PC-9 (cell line): ENCODE measurements around the gene PPP4R3A. TPM values are rescaled to one million over a fixed set of nuclear protein-coding genes. Genes with fewer than 3 reads are reported as not detected.

Experiments
- BruUV-seq: library from RNA; stranded (reverse); fragments of 400-500 nt; replicated peaks from 2 replicates; lab custom pipeline; 2021; lab: Mats Ljungman, UMichigan
- CTCF ChIA-PET: fragments of 300-600 bp; sonication (Branson Sonifier 250); formaldehyde crosslinking; loops from one replicate; lab custom pipeline; 2022; ENCODE audit warnings: antibody characterized with exemption; lab: Charles Lee
- POLR2A ChIA-PET: fragments of 300-600 bp; sonication (Branson Sonifier 250); formaldehyde crosslinking; loops from one replicate; lab custom pipeline; 2022; ENCODE audit warnings: antibody characterized with exemption; ENCODE audit not compliant: unreplicated experiment; lab: Charles Lee
- DNase-seq, 2 experiments: peaks; one replicate each; pipeline versions ENCODE4 v3.0.0 to v3.0.0-alpha.2; 2015 to 2022; ENCODE audit warnings: mixed read lengths in 1 of 2
- H2AFZ ChIP-seq: fragments of 200-600 bp; sonication (generic); 2 replicates; pipeline ENCODE4 v1.8.1; 2017; ENCODE audit warnings: antibody characterized with exemption
- H3F3A ChIP-seq: fragments of 200-600 bp; sonication (generic); 2 replicates; pipeline ENCODE4 v1.8.1; 2017; ENCODE audit warnings: antibody characterized with exemption, mild to moderate bottlenecking, low read depth; ENCODE audit not compliant: insufficient read depth
- H3K27ac ChIP-seq: fragments of 200-600 bp; sonication (generic); 2 replicates; pipeline ENCODE4 v1.6.1; 2016; ENCODE audit warnings: mixed run types
- H3K27me3 ChIP-seq: fragments of 200-600 bp; sonication (generic); 2 replicates; pipeline ENCODE4 v1.6.1; 2016; ENCODE audit warnings: low read depth, mixed run types; ENCODE audit not compliant: insufficient read depth
- H3K36me3 ChIP-seq: fragments of 200-600 bp; sonication (generic); 2 replicates; pipeline ENCODE4 v1.6.1; 2016; ENCODE audit warnings: low read depth, mixed run types
- H3K4me1 ChIP-seq: fragments of 200-600 bp; sonication (generic); replicated peaks from 2 replicates; pipeline ENCODE4 v1.6.1; 2016; ENCODE audit warnings: mixed run types; ENCODE audit not compliant: insufficient read depth
- H3K4me2 ChIP-seq: fragments of 200-600 bp; sonication (generic); 2 replicates; pipeline ENCODE4 v1.6.1; 2017; ENCODE audit warnings: mixed run types
- H3K4me3 ChIP-seq: fragments of 200-600 bp; sonication (generic); 2 replicates; pipeline ENCODE4 v1.6.1; 2016; ENCODE audit warnings: mixed run types
- H3K79me2 ChIP-seq: fragments of 200-600 bp; sonication (generic); 2 replicates; pipeline ENCODE4 v1.6.1; 2017; ENCODE audit warnings: low read depth, mixed run types
- H3K9me2 ChIP-seq: fragments of 200-600 bp; sonication (generic); 2 replicates; pipeline ENCODE4 v1.8.1; 2017; ENCODE audit warnings: mild to moderate bottlenecking; ENCODE audit not compliant: insufficient read depth
- H3K9me3 ChIP-seq: fragments of 200-600 bp; sonication (generic); 2 replicates; pipeline ENCODE4 v1.8.1; 2016; ENCODE audit warnings: low read depth; ENCODE audit not compliant: insufficient read depth
- H4K20me1 ChIP-seq: fragments of 200-600 bp; sonication (generic); 2 replicates; pipeline ENCODE4 v1.8.1; 2017; ENCODE audit not compliant: insufficient read depth
- EZH2 ChIP-seq: fragments of 200-600 bp; sonication (generic); IDR thresholded peaks from 2 replicates; pipeline ENCODE4 v1.8.0; 2017; ENCODE audit warnings: antibody characterized with exemption, low read depth
- intact Hi-C: fragments of 100-400 bp; cut with micrococcal nuclease; formaldehyde crosslinking; loops from one replicate; pipeline ENCODE4 v1.10.0; 2022; ENCODE audit not compliant: unreplicated experiment
- total RNA-seq: library from RNA; stranded (reverse); gene quantifications from 2 replicates; pipeline ENCODE4 v1.2.3, GENCODE V29; 2021
- TF ChIP-seq, protein P1 (sequence below): fragments of 200-600 bp; sonication (generic); conservative IDR thresholded peaks from 2 replicates; pipeline ENCODE4 v1.6.1; 2017; ENCODE audit warnings: mixed run types, antibody characterized with exemption, mild to moderate bottlenecking, moderate library complexity

PPP4R3A gene
- total RNA-seq, 1 experiment from 2014 or later = 14.8 TPM

DNA sequence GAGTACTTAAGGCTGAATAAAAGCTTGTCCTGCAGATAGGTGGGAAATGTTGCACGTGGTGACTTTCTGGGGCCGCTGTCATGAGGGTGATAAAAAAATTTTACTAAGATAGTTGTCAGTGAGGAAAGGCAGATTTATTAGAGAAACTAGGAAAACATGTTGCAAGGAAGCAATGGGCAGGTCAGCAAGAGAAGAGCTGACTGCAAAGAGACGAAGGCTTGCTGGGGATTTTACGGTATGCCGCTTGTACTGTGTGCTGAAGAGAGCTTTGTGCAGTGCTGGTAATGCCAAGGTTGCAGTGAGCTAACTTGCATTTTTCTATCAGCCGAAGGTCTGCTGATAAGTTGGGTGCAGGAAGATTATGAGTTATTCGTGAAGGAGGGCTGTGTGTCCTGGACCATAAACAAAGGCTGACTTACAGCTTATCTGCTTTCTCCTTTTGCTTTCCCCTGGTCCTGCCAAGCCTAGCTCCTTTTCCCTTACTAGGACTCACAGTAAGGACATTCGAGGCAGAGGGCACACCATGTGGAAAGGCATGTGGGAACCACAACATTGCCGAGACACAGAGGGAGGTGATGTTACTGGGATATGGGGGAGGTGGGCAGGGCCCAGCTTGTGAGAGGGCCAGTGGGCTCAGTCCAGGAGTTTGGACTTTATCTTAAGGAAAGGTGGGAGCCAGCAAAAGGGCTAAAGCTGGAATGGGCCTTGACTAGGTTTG, 85.1 kb downstream of the PPP4R3A start:
- Histone ChIP-seq H3K9me3 (no peaks in the 10 kb centered on the region), H3K79me2 (no peaks in the 10 kb centered on the region), H3K36me3 (no peaks in the 10 kb centered on the region), H2AFZ (no peak overlapping the region), H3K4me2 (no peak overlapping the region), H3K9me2 (no peaks in the 10 kb centered on the region), H3K27me3 (no peaks in the 10 kb centered on the region), H3K4me3 (no peak overlapping the region), H3K27ac (no peak overlapping the region), H4K20me1 (no peaks in the 10 kb centered on the region), H3K4me1 (no peaks in the 10 kb centered on the region), H3F3A (no peaks in the 10 kb centered on the region)
- CTCF ChIA-PET = no interaction called here
- no TSS peak for BruUV-seq
- intact Hi-C loops = no loop called here
- no peak for TF ChIP-seq EZH2
- TF ChIP-seq, protein P1, sequence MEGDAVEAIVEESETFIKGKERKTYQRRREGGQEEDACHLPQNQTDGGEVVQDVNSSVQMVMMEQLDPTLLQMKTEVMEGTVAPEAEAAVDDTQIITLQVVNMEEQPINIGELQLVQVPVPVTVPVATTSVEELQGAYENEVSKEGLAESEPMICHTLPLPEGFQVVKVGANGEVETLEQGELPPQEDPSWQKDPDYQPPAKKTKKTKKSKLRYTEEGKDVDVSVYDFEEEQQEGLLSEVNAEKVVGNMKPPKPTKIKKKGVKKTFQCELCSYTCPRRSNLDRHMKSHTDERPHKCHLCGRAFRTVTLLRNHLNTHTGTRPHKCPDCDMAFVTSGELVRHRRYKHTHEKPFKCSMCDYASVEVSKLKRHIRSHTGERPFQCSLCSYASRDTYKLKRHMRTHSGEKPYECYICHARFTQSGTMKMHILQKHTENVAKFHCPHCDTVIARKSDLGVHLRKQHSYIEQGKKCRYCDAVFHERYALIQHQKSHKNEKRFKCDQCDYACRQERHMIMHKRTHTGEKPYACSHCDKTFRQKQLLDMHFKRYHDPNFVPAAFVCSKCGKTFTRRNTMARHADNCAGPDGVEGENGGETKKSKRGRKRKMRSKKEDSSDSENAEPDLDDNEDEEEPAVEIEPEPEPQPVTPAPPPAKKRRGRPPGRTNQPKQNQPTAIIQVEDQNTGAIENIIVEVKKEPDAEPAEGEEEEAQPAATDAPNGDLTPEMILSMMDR = no peak
- POLR2A ChIA-PET = no interaction called here
- no peak for DNase-seq

DNA sequence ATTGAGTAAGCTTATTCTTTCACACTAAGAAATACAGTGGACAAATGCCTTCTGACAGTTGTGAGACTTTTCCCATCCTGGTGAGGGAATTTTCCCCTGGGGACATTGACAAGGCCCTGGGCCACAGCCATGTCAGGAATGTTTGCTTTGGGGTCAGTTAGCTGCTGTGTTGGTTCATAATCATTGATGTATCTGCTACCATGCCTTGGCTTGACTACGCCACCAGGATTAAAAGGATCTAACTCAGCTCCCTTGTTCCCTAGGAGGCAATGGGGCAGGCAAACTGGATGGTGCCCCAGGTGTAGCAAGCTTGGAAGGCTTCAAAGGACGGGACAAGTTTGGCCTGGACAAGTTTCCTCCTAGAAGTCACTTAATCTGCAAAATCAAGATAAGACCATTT, 89.4 kb downstream of the PPP4R3A start:
- H3K4me1 ChIP-seq = peaks cover 9% of the 10 kb centered on the region
- no peaks in the 10 kb centered on the region for H3K9me3 ChIP-seq
- H3K27me3 ChIP-seq = no peaks in the 10 kb centered on the region
- H2AFZ ChIP-seq = no peak overlapping the region
- H4K20me1 ChIP-seq = no peaks in the 10 kb centered on the region
- H3K79me2 ChIP-seq = no peaks in the 10 kb centered on the region
- H3K4me2 ChIP-seq = no peak overlapping the region
- H3K9me2 ChIP-seq = no peaks in the 10 kb centered on the region
- DNase-seq = peak in 1 of 2 experiments; percentile 55
- intact Hi-C loops = no loop called here
- ChIA-PET CTCF (no interaction called here), POLR2A (no interaction called here)
- H3F3A ChIP-seq = peaks cover 6% of the 10 kb centered on the region; the same call in 1 of the 2 replicates
- H3K27ac ChIP-seq = no peak overlapping the region
- no peak overlapping the region for H3K4me3 ChIP-seq
- H3K36me3 ChIP-seq = no peaks in the 10 kb centered on the region
- TF ChIP-seq EZH2 = no peak
- TF ChIP-seq, protein P1 = no peak
- no TSS peak for BruUV-seq

DNA sequence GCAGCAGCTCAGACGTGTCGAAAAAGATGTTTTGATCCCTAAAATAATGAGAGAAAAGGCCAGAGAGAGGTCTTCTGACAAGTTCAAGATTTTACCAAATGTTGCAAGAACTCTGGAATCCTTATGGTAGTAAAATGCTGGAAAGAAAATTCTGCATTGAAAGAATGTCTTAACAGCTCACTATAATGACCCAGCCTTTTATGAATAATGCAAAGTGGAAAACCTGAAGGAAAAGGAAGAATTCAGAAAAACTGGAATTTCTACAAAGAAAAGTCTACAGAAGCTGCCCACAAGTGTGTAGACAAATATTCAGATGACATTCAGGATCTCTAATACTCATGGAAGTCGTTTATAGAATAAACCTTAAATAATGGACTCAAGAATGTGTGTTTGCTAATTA, 90.7 kb downstream of the PPP4R3A start:
- intact Hi-C loops = loop anchor here (5.0 kb wide), 1 partner anchor 52 kb away; no protein-coding TSS in a partner anchor
- Histone ChIP-seq H3K27ac (no peak overlapping the region), H3K4me1 (peaks cover 12% of the 10 kb centered on the region), H3F3A (peaks cover 6% of the 10 kb centered on the region; the same call in 1 of the 2 replicates), H3K9me3 (no peaks in the 10 kb centered on the region), H2AFZ (no peak overlapping the region), H3K27me3 (no peaks in the 10 kb centered on the region), H3K9me2 (no peaks in the 10 kb centered on the region), H3K4me3 (no peak overlapping the region), H3K4me2 (no peak overlapping the region), H3K79me2 (no peaks in the 10 kb centered on the region), H3K36me3 (no peaks in the 10 kb centered on the region), H4K20me1 (no peaks in the 10 kb centered on the region)
- BruUV-seq = no TSS peak
- ChIA-PET POLR2A (no interaction called here), CTCF (no interaction called here)
- no peak for DNase-seq
- TF ChIP-seq EZH2 = no peak
- TF ChIP-seq, protein P1 = no peak
